ENCODE data around the gene RABEP2.

- TF ChIP-seq POLR2AphosphoS5 (IDR thresholded peaks at IDR 0.05; ENCODE audit: low read depth, low read length) (no peak), CTCF (IDR thresholded peaks at IDR 0.05 in 2 of 3, conservative IDR thresholded peaks at IDR 0.05 in 1 of 3; ENCODE audit: borderline replicate concordance in 1 of 3, insufficient read depth in 1 of 3, low read depth in 2 of 3, low read length in 2 of 3) (no peak), CEBPB (IDR thresholded peaks at IDR 0.05; ENCODE audit: low read depth) (no peak), EZH2 (IDR thresholded peaks at IDR 0.05) (no peak), TCF7L2 (IDR thresholded peaks at IDR 0.05; ENCODE audit: borderline replicate concordance, extremely low read depth, insufficient read depth, insufficient read length) (no peak), POLR2A (IDR thresholded peaks at IDR 0.05; ENCODE audit: borderline replicate concordance, extremely low read depth, insufficient read depth, insufficient read length) (no peak), EZH2phosphoT487 (IDR thresholded peaks at IDR 0.05; ENCODE audit: borderline replicate concordance) (no peak), REST (IDR thresholded peaks at IDR 0.05; ENCODE audit: low read depth) (no peak), SIN3A (IDR thresholded peaks at IDR 0.05; ENCODE audit: low read depth) (no peak)
These were observed 9.9 kb downstream of the RABEP2 start for GRCh38 chr16:28915181-28915580.

Data from HCT116 (cell line).